ENCODE results near the gene PPP1R15B.

- TF ChIP-seq, protein P1, sequence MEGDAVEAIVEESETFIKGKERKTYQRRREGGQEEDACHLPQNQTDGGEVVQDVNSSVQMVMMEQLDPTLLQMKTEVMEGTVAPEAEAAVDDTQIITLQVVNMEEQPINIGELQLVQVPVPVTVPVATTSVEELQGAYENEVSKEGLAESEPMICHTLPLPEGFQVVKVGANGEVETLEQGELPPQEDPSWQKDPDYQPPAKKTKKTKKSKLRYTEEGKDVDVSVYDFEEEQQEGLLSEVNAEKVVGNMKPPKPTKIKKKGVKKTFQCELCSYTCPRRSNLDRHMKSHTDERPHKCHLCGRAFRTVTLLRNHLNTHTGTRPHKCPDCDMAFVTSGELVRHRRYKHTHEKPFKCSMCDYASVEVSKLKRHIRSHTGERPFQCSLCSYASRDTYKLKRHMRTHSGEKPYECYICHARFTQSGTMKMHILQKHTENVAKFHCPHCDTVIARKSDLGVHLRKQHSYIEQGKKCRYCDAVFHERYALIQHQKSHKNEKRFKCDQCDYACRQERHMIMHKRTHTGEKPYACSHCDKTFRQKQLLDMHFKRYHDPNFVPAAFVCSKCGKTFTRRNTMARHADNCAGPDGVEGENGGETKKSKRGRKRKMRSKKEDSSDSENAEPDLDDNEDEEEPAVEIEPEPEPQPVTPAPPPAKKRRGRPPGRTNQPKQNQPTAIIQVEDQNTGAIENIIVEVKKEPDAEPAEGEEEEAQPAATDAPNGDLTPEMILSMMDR (IDR thresholded peaks at IDR 0.05): no peak
- TF ChIP-seq POLR2A (IDR thresholded peaks at IDR 0.05): no peak
These were observed 3.0 kb downstream of the PPP1R15B start for GRCh38 chr1:204408602-204409001.

Data from gastroesophageal sphincter (tissue), 3 donors.